ENCODE measurements around the gene FOXP1. TPM values are rescaled to one million over a fixed set of nuclear protein-coding genes. Genes with fewer than 3 reads are reported as not detected.

Gene FOXP1
- total and polyA plus RNA-seq, 2 of the 8 experiments (the other 6 are each of a cell fraction or from before 2014, with no cell fraction given), result 13.9 to 25.4 TPM

- H2BK12ac ChIP-seq (ENCODE audit: low read depth, low read length), result no peak overlapping the region
- H2BK15ac ChIP-seq (ENCODE audit: low read length), result no peak overlapping the region
- FAIRE-seq (no peak), DNase-seq (ENCODE audit: low read depth in 1 of 2, low spot score in 2 of 2) (no peak)
- H2AK5ac ChIP-seq (ENCODE audit: low read depth, low read length), result no peak overlapping the region
- TF ChIP-seq RBBP5 (IDR thresholded peaks at IDR 0.05; ENCODE audit: borderline replicate concordance, low read depth, low read length) (no peak), CREB1 (IDR thresholded peaks at IDR 0.05) (no peak)
- H4K91ac ChIP-seq (replicated peaks; ENCODE audit: insufficient read length, low read length), result no peak overlapping the region
- no peak overlapping the region for H4K5ac ChIP-seq (ENCODE audit: insufficient read length, low read depth, low read length)
- H3K23me2 ChIP-seq (ENCODE audit: low read depth, low read length), result peaks cover 17% of the 10 kb centered on the region; the same call in 1 of the 2 replicates
- H4K20me1 ChIP-seq (replicated peaks in 1 of 2; ENCODE audit: control insufficient read depth in 1 of 2, insufficient read depth in 2 of 2, low read length in 2 of 2), result peaks cover 0 to 3% of the 10 kb centered on the region in 2 experiments
- H3K27ac ChIP-seq (ENCODE audit: low read depth, low read length), result no peak overlapping the region
- no peak overlapping the region for H3K14ac ChIP-seq (ENCODE audit: insufficient read length)
- H3K4me2 ChIP-seq (ENCODE audit: insufficient read depth in 1 of 2, low read depth in 2 of 2, low read length in 2 of 2), result no peak overlapping the region
- no peak overlapping the region for H2BK20ac ChIP-seq (ENCODE audit: low read length)
- no peaks in the 10 kb centered on the region for H3K9me3 ChIP-seq (ENCODE audit: insufficient read depth in 2 of 2, low read depth in 1 of 2, low read length in 1 of 2)
- no peaks in the 10 kb centered on the region for H3K79me1 ChIP-seq (ENCODE audit: low read depth, low read length)
- H3K4me1 ChIP-seq (replicated peaks in 1 of 4; ENCODE audit: control insufficient read depth in 3 of 4, insufficient read depth in 4 of 4, low read length in 3 of 4), result peaks cover 0 to 7% (median 2%) of the 10 kb centered on the region in 4 experiments; a peak in 5 of 7 replicates
- no peak overlapping the region for H2BK5ac ChIP-seq (ENCODE audit: low read depth, low read length)
- no peak overlapping the region for H3K4me3 ChIP-seq (ENCODE audit: extremely low read depth in 1 of 4, insufficient read depth in 2 of 4, low read depth in 3 of 4, low read length in 4 of 4)
- H3K4ac ChIP-seq (replicated peaks; ENCODE audit: insufficient read length, low read depth, low read length), result no peak overlapping the region
- no peak overlapping the region for H3K18ac ChIP-seq (ENCODE audit: extremely low read depth, low read length)
- no peak overlapping the region for H2BK120ac ChIP-seq (replicated peaks; ENCODE audit: low read depth, low read length)
- no peaks in the 10 kb centered on the region for H3K36me3 ChIP-seq (ENCODE audit: control insufficient read depth in 2 of 4, insufficient read depth in 4 of 4, low read length in 3 of 4)
- no peaks in the 10 kb centered on the region for H3K79me2 ChIP-seq (ENCODE audit: control insufficient read depth in 1 of 2, insufficient read depth in 2 of 2, low read length in 2 of 2)
- CTCF ChIA-PET (ENCODE audit: partially characterized antibody), result interaction anchor here (0.7 kb wide), 1 partner anchor 67 kb away, joined by 3 read pairs; no protein-coding TSS in a partner anchor
- 87% methylated on average over 6 of the region's 6 CpGs; no CpG with 5 or more reads in 1 of the 2 experiments for WGBS, 2 experiments (ENCODE audit: extremely low coverage in 1 of 2, insufficient coverage in 1 of 2, insufficient read length in 1 of 2, insufficient replicate concordance in 2 of 2, low coverage in 1 of 2, low lambda C conversion rate in 2 of 2, missing lambda C conversion rate in 1 of 2)
- no peak overlapping the region for H3K23ac ChIP-seq (ENCODE audit: insufficient read length)
- no peak overlapping the region for H4K8ac ChIP-seq (ENCODE audit: extremely low read depth, insufficient read depth, low read length)
- no peak overlapping the region for H3K56ac ChIP-seq (replicated peaks; ENCODE audit: insufficient read length, low read depth, low read length)
- H3K27me3 ChIP-seq (replicated peaks in 1 of 4; ENCODE audit: control insufficient read depth in 3 of 4, extremely low read depth in 1 of 4, insufficient read depth in 3 of 4, low read length in 3 of 4), result peaks cover 0 to 19% (median 10%) of the 10 kb centered on the region in 4 experiments; a peak in 5 of 7 replicates
- H3K9ac ChIP-seq (replicated peaks in 1 of 4; ENCODE audit: extremely low read depth in 1 of 4, low read depth in 3 of 4, low read length in 3 of 4), result no peak overlapping the region
- no peak overlapping the region for H2AFZ ChIP-seq (ENCODE audit: low read length)
- POLR2A ChIA-PET (ENCODE audit: partially characterized antibody), result no interaction called here
Measured at GRCh38 chr3:71578054-71578751, 5.3 kb downstream of the FOXP1 start.

All from H1 (cell line).